ENCODE data around the gene HECW1.
"Not testable (repeated sequence)": the region's sequence is repeated elsewhere in the genome, so short reads cannot be mapped to it uniquely, and the experiment has no call there.

Gene HECW1

DNA sequence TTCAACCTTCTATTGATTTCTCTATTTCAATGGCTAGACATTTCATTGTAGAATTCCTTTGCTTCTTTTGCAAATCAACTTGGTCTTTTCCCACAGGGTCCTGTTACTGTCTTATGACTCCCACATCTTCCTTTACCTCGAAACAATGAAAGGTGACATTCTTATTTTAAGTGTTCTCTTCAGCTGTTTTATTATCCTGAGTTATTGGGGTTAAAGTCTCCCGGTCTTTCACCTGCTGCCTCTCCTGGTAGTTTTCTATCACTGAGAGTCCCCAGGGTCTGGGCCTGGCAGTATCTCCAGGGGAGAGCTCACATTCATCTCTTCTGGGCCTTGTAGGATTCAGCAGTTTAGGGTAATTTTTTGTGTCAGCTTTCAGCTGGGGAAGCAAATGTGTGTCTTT is 95.8 kb downstream of the HECW1 start:
- no peak for DNase-seq (ENCODE audit: low read depth)

DNA sequence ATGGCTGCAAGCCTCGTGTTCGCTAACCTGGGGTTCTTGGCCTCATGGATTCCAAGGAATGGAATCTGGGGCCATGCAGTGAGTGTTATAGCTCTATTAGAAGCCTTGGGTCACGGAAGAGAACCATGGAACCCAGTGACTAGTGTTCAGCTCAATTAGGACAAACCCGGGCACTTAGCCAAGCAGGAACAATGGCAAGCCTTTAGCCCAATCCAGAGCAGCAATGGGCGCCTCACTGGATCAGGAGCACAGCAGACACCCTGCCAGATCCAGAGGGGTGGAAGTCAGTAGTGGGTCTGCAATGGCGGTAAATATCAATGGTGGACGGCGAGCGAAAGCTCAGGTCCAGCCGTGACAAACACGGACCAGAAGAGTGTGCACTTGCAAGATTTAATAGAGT is 98.1 kb downstream of the HECW1 start:
- DNase-seq (ENCODE audit: low read depth) = not testable (repeated sequence)

GRCh38 chr7:43211286-43211685 is 98.8 kb downstream of the HECW1 start:
- DNase-seq (ENCODE audit: low read depth) = no peak

DNA sequence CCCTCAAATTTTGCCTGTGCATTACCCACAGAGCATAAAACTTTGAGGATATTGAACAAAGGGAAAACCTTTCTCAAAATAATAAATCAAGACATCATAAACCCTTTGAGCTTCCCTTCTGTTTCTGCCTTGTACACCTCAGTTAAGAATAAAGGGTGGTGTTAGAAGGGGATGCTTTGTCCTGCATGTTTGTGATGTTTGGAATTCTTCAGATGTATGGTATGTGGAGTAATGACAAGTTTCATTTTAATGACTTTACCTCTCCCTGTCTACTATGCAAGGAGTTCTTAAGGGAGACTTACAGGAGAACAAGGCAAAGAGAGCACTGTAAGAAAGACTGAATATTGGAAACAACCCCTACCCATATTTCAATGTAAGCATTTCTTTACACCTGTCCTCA is 99.2 kb downstream of the HECW1 start:
- no peak for DNase-seq (ENCODE audit: low read depth)

GRCh38 chr7:43212921-43213320 is 100.5 kb downstream of the HECW1 start:
- no peak for DNase-seq (ENCODE audit: low read depth)

DNA sequence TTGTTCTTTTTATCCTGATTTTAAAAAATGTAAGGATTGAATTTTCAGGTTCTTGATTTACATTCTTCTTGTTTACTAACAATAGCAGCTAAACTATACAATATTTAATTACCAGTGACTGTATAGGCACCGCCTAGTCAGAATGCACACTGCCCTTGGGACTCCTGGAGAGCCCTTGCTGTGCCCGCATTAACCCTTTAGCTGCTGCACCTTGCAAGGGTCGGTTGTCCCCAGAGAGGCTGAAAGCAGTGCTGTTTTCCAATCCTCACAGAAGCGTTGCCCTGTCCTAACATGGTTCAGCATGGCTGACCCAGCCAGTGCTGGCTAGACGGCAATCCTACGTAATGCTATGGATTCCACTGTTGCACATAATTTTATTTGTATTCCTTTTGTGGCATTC is 102.6 kb downstream of the HECW1 start:
- DNase-seq (ENCODE audit: low read depth) = no peak

DNA sequence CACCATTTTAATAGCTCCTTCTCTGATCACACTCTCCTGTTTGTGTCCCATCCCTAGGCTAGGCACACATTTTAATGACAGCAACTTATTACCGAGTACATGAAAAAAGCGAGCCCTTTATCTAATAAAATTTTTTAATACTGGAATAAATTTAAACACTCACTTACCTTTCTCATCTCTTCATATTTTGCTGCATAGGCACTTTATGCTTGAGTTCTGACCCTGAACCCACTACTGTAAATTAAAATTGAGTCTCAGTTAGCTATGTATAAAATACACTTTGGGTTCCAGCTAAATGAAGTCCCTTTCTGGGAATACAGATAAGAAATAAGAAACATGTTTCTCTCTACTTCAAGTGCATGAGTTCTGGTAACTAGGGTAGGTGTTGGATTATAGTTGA is 104.6 kb downstream of the HECW1 start:
- no peak for DNase-seq (ENCODE audit: low read depth)

- DNase-seq (ENCODE audit: low read depth) = not testable (repeated sequence)
Observed at GRCh38 chr7:43218901-43219300, 106.5 kb downstream of the HECW1 start.

- no peak for DNase-seq (ENCODE audit: low read depth)
Observed at GRCh38 chr7:43220250-43220649, 107.8 kb downstream of the HECW1 start.

- no peak for DNase-seq (ENCODE audit: low read depth)
Observed at GRCh38 chr7:43220742-43221141, 108.3 kb downstream of the HECW1 start.

DNA sequence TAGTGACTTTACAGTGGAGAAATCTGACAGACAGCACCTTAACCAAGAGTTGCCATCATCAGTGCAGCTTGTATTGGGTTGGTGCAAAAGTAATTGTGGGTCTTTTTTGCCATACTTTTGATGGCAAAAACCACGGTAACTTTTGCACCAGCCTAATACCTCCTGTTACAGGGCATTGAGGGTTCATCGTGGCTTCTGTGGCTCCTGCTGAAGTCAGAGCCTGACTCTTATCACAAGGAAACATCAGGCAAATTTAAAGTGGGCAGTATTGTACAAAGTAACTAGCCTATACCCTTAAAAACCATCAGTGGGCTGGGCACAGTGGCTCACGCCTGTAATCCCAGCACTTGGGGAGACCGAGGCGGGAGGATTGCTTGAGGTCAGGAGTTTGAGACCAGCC is 117.4 kb downstream of the HECW1 start:
- no peak for DNase-seq (ENCODE audit: low read depth)

DNA sequence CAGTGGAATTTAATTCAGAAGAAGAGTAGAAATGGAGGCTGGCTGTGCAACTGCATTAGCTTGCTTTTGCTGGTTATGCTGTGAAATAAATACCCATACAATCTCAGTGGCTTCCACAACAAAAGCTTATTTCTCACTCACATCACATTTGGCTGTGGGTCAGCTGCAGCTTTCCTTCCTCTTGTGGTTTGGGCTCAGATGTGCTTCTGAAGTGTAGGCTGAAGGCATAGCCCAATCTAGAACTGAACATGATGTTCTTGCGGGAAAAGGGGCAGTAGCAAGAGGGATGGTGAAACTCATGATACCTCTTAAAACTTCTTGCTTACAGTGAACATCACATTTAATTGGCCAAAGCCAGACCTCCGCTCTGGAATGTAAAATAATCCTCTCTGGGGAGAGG is 119.9 kb downstream of the HECW1 start:
- DNase-seq (ENCODE audit: low read depth) = no peak

DNA sequence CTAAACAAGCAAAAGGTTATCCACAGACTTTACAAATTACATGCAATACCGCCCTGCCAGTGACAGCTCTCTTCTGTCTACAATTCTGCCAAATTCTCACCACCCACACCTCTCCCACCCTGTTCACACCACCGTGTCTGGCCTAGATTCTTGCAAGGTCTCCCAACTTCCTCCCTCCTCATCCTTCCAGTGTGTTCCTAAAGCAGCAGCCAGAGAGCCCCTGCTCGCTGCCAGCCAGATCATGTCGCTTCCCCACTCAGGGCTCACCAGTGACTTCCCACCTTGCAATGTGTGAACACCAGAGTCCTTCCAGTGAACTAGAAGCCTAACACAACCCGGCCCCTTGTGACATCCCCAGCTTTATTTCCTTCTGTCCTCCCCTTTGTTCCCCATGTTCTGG is 121.6 kb downstream of the HECW1 start:
- no peak for DNase-seq (ENCODE audit: low read depth)

GRCh38 chr7:43234968-43235367 is 122.5 kb downstream of the HECW1 start:
- no peak for DNase-seq (ENCODE audit: low read depth)

GRCh38 chr7:43240565-43240964 is 128.1 kb downstream of the HECW1 start:
- no peak for DNase-seq (ENCODE audit: low read depth)

- DNase-seq (ENCODE audit: low read depth) = no peak
Observed at GRCh38 chr7:43242628-43243255, 130.3 kb downstream of the HECW1 start.

GRCh38 chr7:43244232-43244631 is 131.8 kb downstream of the HECW1 start:
- DNase-seq (ENCODE audit: low read depth) = no peak

DNA sequence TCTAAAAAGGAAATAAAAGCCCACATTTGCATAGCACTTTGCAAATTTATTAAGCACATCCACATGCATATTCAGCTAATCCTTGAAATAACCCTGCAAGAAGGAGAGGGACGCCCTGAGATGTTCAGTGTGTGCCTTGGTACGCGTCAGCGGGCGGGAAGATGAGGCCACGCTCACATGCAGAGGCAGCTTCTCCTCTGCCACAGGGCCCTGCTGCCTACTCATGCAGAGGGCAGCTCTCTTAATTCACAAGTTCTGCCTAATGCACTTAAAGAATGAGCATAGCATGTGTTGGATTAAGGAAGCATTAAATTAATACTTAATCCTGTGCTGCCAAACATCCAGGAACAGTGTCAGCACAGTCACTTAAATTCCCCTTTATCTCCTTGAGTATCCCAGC is 132.3 kb downstream of the HECW1 start:
- DNase-seq (ENCODE audit: low read depth) = no peak

DNA sequence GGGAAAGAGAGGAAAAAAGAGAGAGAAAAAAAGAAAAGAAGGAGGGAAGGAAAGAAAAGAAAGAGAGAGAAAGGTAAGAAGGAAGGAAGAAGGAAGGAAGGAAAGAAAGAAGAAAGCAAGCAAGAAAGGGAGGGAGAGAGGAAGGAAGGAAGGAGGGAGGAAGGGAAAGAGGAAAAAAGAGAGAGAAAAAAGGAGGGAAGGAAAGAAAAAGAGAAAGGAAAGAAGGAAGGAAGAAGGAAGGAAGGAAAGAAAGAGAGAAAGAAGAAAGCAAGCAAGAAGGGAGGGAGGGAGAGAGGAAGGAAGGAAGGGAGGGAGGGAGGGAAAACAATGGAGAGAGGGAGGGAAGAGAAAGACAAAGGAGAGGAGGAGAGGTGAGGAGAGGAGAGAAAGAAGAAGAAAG is 135.3 kb downstream of the HECW1 start:
- no peak for DNase-seq (ENCODE audit: low read depth)

- no peak for DNase-seq (ENCODE audit: low read depth)
Observed at GRCh38 chr7:43248553-43248952, 136.1 kb downstream of the HECW1 start.

GRCh38 chr7:43248961-43249822 is 136.7 kb downstream of the HECW1 start:
- no peak for DNase-seq (ENCODE audit: low read depth)

DNA sequence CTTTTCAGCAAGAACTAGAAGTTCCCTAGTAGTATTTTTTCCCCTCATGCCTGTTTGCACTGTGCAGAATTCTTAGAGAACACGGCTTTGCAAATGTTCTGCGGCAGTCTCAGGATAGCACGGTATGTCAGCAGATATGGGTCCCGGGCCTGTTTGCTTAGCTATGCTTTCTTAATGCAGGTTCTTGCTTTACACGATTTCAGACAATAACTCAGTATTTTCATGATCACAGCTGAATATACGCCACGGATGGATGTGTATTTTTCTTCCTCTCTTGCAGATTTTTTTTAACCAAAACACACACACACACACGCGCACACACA is 137.3 kb downstream of the HECW1 start:
- DNase-seq (ENCODE audit: low read depth) = no peak

- peak; percentile 28 for DNase-seq (ENCODE audit: low read depth)
Observed at GRCh38 chr7:43260980-43261878, 148.8 kb downstream of the HECW1 start.
